Colonic mucosa (tissue), 4 donors: ENCODE measurements around the gene ZNF668. TPM values are rescaled to one million over a fixed set of nuclear protein-coding genes. Genes with fewer than 3 reads are reported as not detected.

Source experiments
- DNase-seq: peaks from one replicate; pipeline ENCODE4 v3.0.0-alpha.2; 2020
- H3K27ac ChIP-seq: fragments of 200-600 bp; one replicate; pipeline ENCODE4 v1.8.0; 2021
- H3K27me3 ChIP-seq: fragments of 200-600 bp; one replicate; pipeline ENCODE4 v1.8.0; 2021
- H3K36me3 ChIP-seq: fragments of 200-600 bp; one replicate; pipeline ENCODE4 v1.8.0; 2021
- H3K4me1 ChIP-seq: fragments of 200-600 bp; one replicate; pipeline ENCODE4 v1.8.0; 2021; ENCODE audit warnings: mild to moderate bottlenecking
- H3K4me3 ChIP-seq: fragments of 200-600 bp; one replicate; pipeline ENCODE4 v1.8.0; 2021
- H3K9ac ChIP-seq, 2 donors: one replicate each; pipeline ENCODE4 v1.7.0; 2013; ENCODE audit warnings: control low read depth in 2 of 2, low read depth in 2 of 2, low read length in 2 of 2
- H3K9me3 ChIP-seq: fragments of 200-600 bp; one replicate; pipeline ENCODE4 v1.8.0; 2021
- intact Hi-C: fragments of 100-400 bp; cut with DNase I; formaldehyde crosslinking; loops from one replicate; pipeline ENCODE4 v1.14.1; 2022
- total RNA-seq, 2 donors: library from RNA; stranded (reverse); fragmentation: NEBNext Ultra II Directional in 1 of 2; extraction: Animal tissue kit (Norgen Biotek cat#: 25700) in 1 of 2; gene quantifications; one replicate each; pipeline ENCODE4 v1.2.1, GENCODE V29; 2021
- TF ChIP-seq, protein P1 (sequence below): fragments of 200-600 bp; IDR thresholded peaks from one replicate; pipeline ENCODE4 v1.8.0; 2022; ENCODE audit warnings: antibody characterized with exemption, mild to moderate bottlenecking
- donor health status: healthy.
- donor health status: DM: no; HTN: no; CAD: no.
- donor health status: DM: no; HTN: no; CAD: no.

The ZNF668 gene
- total RNA-seq, 2 donors from 2014 or later: 7.8 to 12.8 TPM

DNA sequence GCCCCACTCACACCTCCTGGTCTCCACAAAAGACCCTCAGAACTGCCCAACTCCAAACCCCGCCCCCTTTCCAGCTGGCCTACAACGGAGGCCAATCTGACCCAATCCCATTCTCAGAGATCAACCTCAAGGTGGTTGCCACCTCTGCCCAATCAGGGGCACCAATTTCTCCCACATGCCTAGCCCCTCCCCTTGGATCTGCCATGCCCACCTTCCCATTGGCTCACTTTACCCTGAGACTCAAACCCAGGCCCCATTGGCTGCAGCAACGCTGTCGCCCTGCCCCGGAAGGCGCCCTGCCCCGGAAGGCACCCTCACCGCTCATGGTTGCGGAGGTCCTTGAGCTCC is 10.6 kb downstream of the ZNF668 start:
- no peak overlapping the region for H3K4me3 ChIP-seq
- peaks cover 4% of the 10 kb centered on the region for H3K36me3 ChIP-seq
- no peaks in the 10 kb centered on the region for H3K27me3 ChIP-seq
- intact Hi-C loops: no loop called here
- no peak for DNase-seq
- H3K9me3 ChIP-seq: no peaks in the 10 kb centered on the region
- TF ChIP-seq, protein P1, sequence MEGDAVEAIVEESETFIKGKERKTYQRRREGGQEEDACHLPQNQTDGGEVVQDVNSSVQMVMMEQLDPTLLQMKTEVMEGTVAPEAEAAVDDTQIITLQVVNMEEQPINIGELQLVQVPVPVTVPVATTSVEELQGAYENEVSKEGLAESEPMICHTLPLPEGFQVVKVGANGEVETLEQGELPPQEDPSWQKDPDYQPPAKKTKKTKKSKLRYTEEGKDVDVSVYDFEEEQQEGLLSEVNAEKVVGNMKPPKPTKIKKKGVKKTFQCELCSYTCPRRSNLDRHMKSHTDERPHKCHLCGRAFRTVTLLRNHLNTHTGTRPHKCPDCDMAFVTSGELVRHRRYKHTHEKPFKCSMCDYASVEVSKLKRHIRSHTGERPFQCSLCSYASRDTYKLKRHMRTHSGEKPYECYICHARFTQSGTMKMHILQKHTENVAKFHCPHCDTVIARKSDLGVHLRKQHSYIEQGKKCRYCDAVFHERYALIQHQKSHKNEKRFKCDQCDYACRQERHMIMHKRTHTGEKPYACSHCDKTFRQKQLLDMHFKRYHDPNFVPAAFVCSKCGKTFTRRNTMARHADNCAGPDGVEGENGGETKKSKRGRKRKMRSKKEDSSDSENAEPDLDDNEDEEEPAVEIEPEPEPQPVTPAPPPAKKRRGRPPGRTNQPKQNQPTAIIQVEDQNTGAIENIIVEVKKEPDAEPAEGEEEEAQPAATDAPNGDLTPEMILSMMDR: no peak
- no peaks in the 10 kb centered on the region for H3K4me1 ChIP-seq
- no peak overlapping the region for H3K9ac ChIP-seq
- H3K27ac ChIP-seq: no peak overlapping the region

DNA sequence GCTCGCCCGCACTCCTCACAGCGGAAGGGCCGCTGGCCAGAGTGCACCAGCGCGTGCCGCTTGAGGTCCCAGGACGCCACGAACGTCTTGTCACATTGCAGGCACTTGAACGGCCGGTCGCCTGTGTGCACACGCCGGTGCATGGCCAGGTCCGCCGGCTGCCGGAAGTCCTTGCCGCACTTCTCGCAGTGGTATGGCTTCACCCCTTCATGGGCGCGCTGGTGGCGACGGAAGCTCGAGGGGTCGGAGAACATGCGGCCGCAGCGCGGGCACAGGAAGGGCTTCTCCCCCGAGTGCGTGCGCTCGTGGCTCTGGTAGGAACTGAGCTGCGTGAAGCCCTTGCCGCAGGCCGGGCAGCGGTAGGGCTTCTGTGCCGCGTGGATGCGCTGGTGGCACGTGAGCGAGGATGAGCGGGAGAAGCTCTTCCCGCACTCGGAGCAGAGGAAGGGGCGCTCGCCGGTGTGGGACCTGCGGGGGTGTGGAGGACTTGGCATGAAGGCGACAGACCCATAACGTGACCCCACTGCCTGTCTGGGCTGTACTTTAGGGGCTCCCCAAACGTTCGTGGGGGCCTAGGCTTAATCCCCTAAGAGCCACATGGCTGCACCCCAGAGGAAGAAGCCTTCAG is 12.1 kb downstream of the ZNF668 start:
- H3K36me3 ChIP-seq: peaks cover 4% of the 10 kb centered on the region
- DNase-seq: no peak
- no peaks in the 10 kb centered on the region for H3K9me3 ChIP-seq
- intact Hi-C loops: no loop called here
- no peak overlapping the region for H3K27ac ChIP-seq
- no peak overlapping the region for H3K4me3 ChIP-seq
- no peaks in the 10 kb centered on the region for H3K4me1 ChIP-seq
- H3K9ac ChIP-seq: no peak overlapping the region
- no peaks in the 10 kb centered on the region for H3K27me3 ChIP-seq
- TF ChIP-seq, protein P1: no peak

DNA sequence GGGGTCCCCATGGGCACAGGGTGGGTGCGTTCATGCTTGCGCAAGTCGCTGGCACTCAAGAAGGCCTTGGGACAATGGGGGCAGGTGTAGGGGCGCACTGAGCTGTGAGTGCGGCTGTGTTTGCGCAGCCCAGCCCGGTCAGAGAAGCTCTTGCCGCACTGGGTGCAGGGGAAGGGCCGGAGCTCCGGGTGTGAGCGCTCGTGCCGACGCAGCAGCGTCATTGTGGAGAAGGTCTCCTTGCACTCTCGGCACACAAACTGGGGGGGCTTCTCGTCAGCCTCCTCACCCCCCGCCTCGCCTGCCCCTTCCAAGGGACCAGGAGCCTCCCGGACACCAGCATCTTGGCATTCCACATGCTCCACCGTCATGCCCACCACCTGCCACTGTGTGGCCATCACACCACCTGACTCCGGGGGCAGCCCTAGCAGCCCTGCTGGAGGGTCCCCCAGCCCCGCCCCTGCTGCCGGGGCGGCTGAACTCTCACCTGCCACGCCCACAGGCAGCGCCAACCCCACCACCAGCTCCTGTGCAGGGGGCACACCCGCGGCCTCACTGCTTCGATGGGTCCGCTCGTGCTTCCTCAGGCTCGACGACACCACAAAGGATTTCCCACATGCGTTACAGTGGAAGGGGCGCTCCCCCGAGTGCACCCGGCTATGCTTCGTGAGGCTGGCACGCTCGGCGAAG is 12.8 kb downstream of the ZNF668 start:
- Histone ChIP-seq H3K27me3 (no peaks in the 10 kb centered on the region), H3K4me1 (no peaks in the 10 kb centered on the region), H3K27ac (no peak overlapping the region), H3K4me3 (no peak overlapping the region), H3K9me3 (no peaks in the 10 kb centered on the region), H3K9ac (no peak overlapping the region), H3K36me3 (peaks cover 4% of the 10 kb centered on the region)
- TF ChIP-seq, protein P1: no peak
- no peak for DNase-seq
- intact Hi-C loops: no loop called here

DNA sequence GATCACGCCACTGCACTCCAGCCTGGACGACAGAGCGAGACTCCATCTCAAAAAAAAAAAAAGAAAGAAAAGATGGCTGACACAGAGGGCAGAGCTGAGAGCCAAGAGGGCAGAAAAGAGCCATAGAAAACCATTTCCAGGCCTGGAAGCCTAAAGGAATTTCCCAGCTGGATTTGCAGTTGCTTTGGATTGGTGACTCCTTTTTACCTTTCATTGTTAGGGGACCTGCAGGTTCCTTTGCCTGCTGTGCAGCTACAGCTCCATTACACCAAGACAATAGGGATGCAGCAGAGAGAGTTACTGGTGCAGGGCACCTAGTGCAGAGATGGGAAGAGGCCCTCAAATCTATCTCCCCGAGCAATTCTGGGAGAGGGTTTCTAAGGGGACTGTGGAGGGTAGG is 18.4 kb downstream of the ZNF668 start:
- TF ChIP-seq, protein P1: no peak
- Histone ChIP-seq H3K4me1 (no peaks in the 10 kb centered on the region), H3K36me3 (peaks cover 2% of the 10 kb centered on the region), H3K27me3 (no peaks in the 10 kb centered on the region), H3K9me3 (no peaks in the 10 kb centered on the region), H3K9ac (no peak overlapping the region), H3K4me3 (no peak overlapping the region), H3K27ac (no peak overlapping the region)
- intact Hi-C loops: no loop called here
- DNase-seq: no peak

DNA sequence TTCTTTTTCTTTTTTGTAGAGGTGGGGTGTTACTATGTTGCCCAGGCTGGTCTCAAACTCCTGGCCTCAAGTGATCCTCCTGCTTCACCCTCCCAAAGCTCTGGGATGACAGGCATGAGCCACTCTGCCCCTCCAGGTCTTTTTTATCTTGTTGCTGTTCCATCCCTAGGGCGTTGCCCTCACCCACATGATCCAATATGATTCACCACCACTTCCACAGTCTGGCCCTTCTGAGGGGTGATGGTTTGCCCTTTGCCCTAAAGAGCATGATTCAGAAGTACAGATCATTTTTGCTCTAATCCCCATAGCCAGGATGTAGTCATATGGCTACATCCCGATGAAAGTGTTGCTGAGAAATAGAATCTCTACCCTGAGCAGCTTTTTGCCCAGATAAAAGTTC is 21.9 kb downstream of the ZNF668 start:
- no peak overlapping the region for H3K4me3 ChIP-seq
- no peak for DNase-seq
- no peaks in the 10 kb centered on the region for H3K9me3 ChIP-seq
- no peak overlapping the region for H3K9ac ChIP-seq
- no peaks in the 10 kb centered on the region for H3K27me3 ChIP-seq
- no peak overlapping the region for H3K27ac ChIP-seq
- intact Hi-C loops: no loop called here
- TF ChIP-seq, protein P1: no peak
- H3K4me1 ChIP-seq: no peaks in the 10 kb centered on the region
- H3K36me3 ChIP-seq: no peaks in the 10 kb centered on the region
